GM12878 (cell line): ENCODE measurements around the gene ARHGAP6. TPM values are rescaled to one million over a fixed set of nuclear protein-coding genes. Genes with fewer than 3 reads are reported as not detected.

ENCODE experiments used
- ATAC-seq: fragments of 200-7000 bp; cut with Tn5 transposase; 3 replicates; pipeline ENCODE4 v1.9.1; 2020; ENCODE audit warnings: mild to moderate bottlenecking, moderate library complexity
- BruUV-seq: library from RNA; stranded (reverse); fragments of 400-500 nt; replicated peaks from 2 replicates; lab custom pipeline; 2021; lab: Mats Ljungman, UMichigan
- CTCF ChIA-PET: fragments of 300-600 bp; sonication (Branson Sonifier 250); formaldehyde crosslinking; extraction: SDS; loops from one replicate; lab custom pipeline; 2021; ENCODE audit warnings: inconsistent platforms; lab: Yijun Ruan, JAX
- POLR2A ChIA-PET: fragments of 350-600 bp; formaldehyde crosslinking; extraction: SDS; loops from one replicate; lab custom pipeline; 2021; ENCODE audit warnings: inconsistent platforms; lab: Charles Lee
- RAD21 ChIA-PET: fragments of 300-600 bp; sonication (Branson Sonifier 250); formaldehyde crosslinking; loops from one replicate; lab custom pipeline; 2023; ENCODE audit warnings: antibody characterized with exemption; ENCODE audit not compliant: unreplicated experiment; lab: Charles Lee
- SMC1A ChIA-PET: fragments of 300-600 bp; sonication (Branson Sonifier 250); formaldehyde crosslinking; loops from one replicate; lab custom pipeline; 2023; ENCODE audit not compliant: unreplicated experiment, uncharacterized antibody; lab: Charles Lee
- DNase-seq: peaks from one replicate; pipeline ENCODE4 v3.0.0-alpha.2; 2011; ENCODE audit warnings: low read depth, low spot score
- FAIRE-seq: peaks from 3 replicates; lab custom pipeline; 2011; peaks lifted over from hg19 to GRCh38; lab: Jason Lieb, UNC
- H2AFZ ChIP-seq: 2 replicates; pipeline ENCODE4 v1.6.0; 2011; ENCODE audit warnings: low read depth, low read length, control low read depth; ENCODE audit not compliant: control insufficient read depth
- H3K27ac ChIP-seq: 2 replicates; pipeline ENCODE4 v1.5.1; 2011; ENCODE audit warnings: control low read depth; ENCODE audit not compliant: control insufficient read depth, insufficient read depth
- H3K27me3 ChIP-seq, 2 experiments: replicated peaks in 1 of 2; 2 replicates each; pipeline versions ENCODE4 v1.6.0 to v1.6.1; 2011; ENCODE audit warnings: low read length in 1 of 2; ENCODE audit not compliant: control insufficient read depth in 2 of 2, insufficient read depth in 2 of 2
- H3K36me3 ChIP-seq, 2 experiments: 2 replicates each; pipeline ENCODE4 v1.5.1; 2011; ENCODE audit warnings: low read length in 1 of 2; ENCODE audit not compliant: control insufficient read depth in 2 of 2, insufficient read depth in 2 of 2
- H3K4me1 ChIP-seq: 2 replicates; pipeline ENCODE4 v1.6.1; 2011; ENCODE audit warnings: mild to moderate bottlenecking, low read length, moderate library complexity, mixed read lengths; ENCODE audit not compliant: control insufficient read depth, insufficient read depth
- H3K4me2 ChIP-seq: 2 replicates; pipeline ENCODE4 v1.6.0; 2011; ENCODE audit warnings: control low read depth; ENCODE audit not compliant: control insufficient read depth, insufficient read depth
- H3K4me3 ChIP-seq: fragments of 200-600 bp; sonication (generic); 2 replicates; pipeline ENCODE4 v1.5.1; 2016
- H3K79me2 ChIP-seq: 2 replicates; pipeline ENCODE4 v1.6.0; 2011; ENCODE audit warnings: low read length; ENCODE audit not compliant: control insufficient read depth, insufficient read depth
- H3K9ac ChIP-seq: 2 replicates; pipeline ENCODE4 v1.8.0; 2011; ENCODE audit warnings: low read length, control low read depth, mixed read lengths; ENCODE audit not compliant: control insufficient read depth, insufficient read depth
- H3K9me3 ChIP-seq: replicated peaks from 3 replicates; pipeline ENCODE4 v1.5.1; 2011; ENCODE audit warnings: mild to moderate bottlenecking, low read length; ENCODE audit not compliant: control insufficient read depth, insufficient read depth
- H4K20me1 ChIP-seq: 2 replicates; pipeline ENCODE4 v1.6.0; 2011; ENCODE audit not compliant: control insufficient read depth, insufficient read depth
- CHD4 ChIP-seq: fragments of 200-600 bp; sonication (generic); IDR thresholded peaks from 2 replicates; pipeline ENCODE4 v1.6.1; 2016; ENCODE audit warnings: mild to moderate bottlenecking
- IRF3 ChIP-seq: fragments of 450-650 bp; IDR thresholded peaks from 2 replicates; pipeline ENCODE4 v1.6.1; 2014; ENCODE audit warnings: mild to moderate bottlenecking
- RCOR1 ChIP-seq: conservative IDR thresholded peaks from 2 replicates; pipeline ENCODE4 v1.6.1; 2012; ENCODE audit warnings: low read depth, low read length, improper control_type of control experiment
- SPI1 ChIP-seq: IDR thresholded peaks from 2 replicates; pipeline ENCODE4 v1.6.1; 2011; ENCODE audit warnings: low read depth, mild to moderate bottlenecking, low read length, moderate library complexity, borderline replicate concordance; ENCODE audit not compliant: insufficient read depth
- TCF12 ChIP-seq: IDR thresholded peaks from 2 replicates; pipeline ENCODE4 v1.6.1; 2011; ENCODE audit warnings: low read depth, mild to moderate bottlenecking, low read length
- WGBS: methylation state at CpG from one replicate; pipeline ENCODE4 v1.1.6; 2016; ENCODE audit warnings: low lambda C conversion rate; ENCODE audit not compliant: insufficient replicate concordance, insufficient coverage; ENCODE audit errors: missing lambda C conversion rate; 5-methylcytosine and 5-hydroxymethylcytosine counted together
- in situ Hi-C: fragments of 300-500 bp; cut with MboI; formaldehyde crosslinking; loops from 9 replicates; pipeline ENCODE4 v1.14.3; 2018; ENCODE audit warnings: mixed read lengths
- intact Hi-C: fragments of 100-400 bp; cut with micrococcal nuclease; formaldehyde crosslinking; loops from one replicate; pipeline ENCODE4 v1.14.2; 2022; ENCODE audit not compliant: unreplicated experiment
- polyA plus RNA-seq, 11 experiments: library from polyadenylated mRNA; depleted of rRNA in 4 of 11; unstranded in 6 of 11; stranded (reverse) in 5 of 11; fragments of >200 nt; fragmentation: Nextera tagmentation in 4 of 11; fragmentation: Illumina TruSeq in 1 of 11; extraction: Ambion mirVana in 4 of 11; extraction: Trizol in 1 of 11; gene quantifications; 1 replicate in 1 of 11; 2 replicates in 10 of 11; pipeline versions ENCODE4 v1.2.1 to v1.2.3, GENCODE V29; 2011 to 2016; ENCODE audit warnings: inconsistent platforms in 2 of 11, missing spikeins in 2 of 11, low read depth in 1 of 11
- total RNA-seq, 4 experiments: library from RNA; depleted of rRNA in 3 of 4; stranded (reverse); fragments of >200 nt in 3 of 4; fragmentation: Illumina TruSeq in 1 of 4; extraction: Trizol in 1 of 4; gene quantifications; 2 replicates each; pipeline versions ENCODE4 v1.2.1 to v1.2.3, GENCODE V29; 2013 to 2021
- TF ChIP-seq, protein P1 (sequence below): fragments of 450-650 bp; IDR thresholded peaks from 2 replicates; pipeline ENCODE4 v1.6.1; 2016; ENCODE audit warnings: mild to moderate bottlenecking

Gene ARHGAP6
- total and polyA plus RNA-seq, 10 of the 15 experiments (the other 5 are each of a cell fraction or from before 2014, with no cell fraction given), result 0.20 to 1.8 (median 0.76) TPM

GRCh38 chrX:11611965-11612364, 53.8 kb downstream of the ARHGAP6 start:
- H3K4me3 ChIP-seq, result no peak overlapping the region
- no peaks in the 10 kb centered on the region for H3K36me3 ChIP-seq
- ChIA-PET RAD21 (interaction anchor here (0.9 kb wide), 1 partner anchor 139 kb away, joined by 3 read pairs; no protein-coding TSS in a partner anchor), POLR2A (interaction anchor here (1.0 kb wide), 1 partner anchor 29 kb away, joined by 6 read pairs; no protein-coding TSS in a partner anchor), SMC1A (interaction anchor here (0.7 to 3.2 kb wide), 5 partner anchors 9 to 145 kb away, joined by 3 to 17 read pairs (median 4); no protein-coding TSS in a partner anchor), CTCF (interaction anchor here (0.6 to 1.5 kb wide), 5 partner anchors 9 to 438 kb away, joined by 3 to 4 read pairs (median 4); no protein-coding TSS in a partner anchor)
- BruUV-seq, result no TSS peak
- peaks cover 10% of the 10 kb centered on the region for H3K4me1 ChIP-seq
- intact Hi-C loops (no loop called here), in situ Hi-C loops (no loop called here)
- no peak for TF ChIP-seq CHD4
- no peak for TF ChIP-seq IRF3
- TF ChIP-seq TCF12, result 0 out of 2 replicates have a peak, but pooled peaks have one; percentile 11
- TF ChIP-seq SPI1, result peak; percentile 78
- TF ChIP-seq, protein P1, sequence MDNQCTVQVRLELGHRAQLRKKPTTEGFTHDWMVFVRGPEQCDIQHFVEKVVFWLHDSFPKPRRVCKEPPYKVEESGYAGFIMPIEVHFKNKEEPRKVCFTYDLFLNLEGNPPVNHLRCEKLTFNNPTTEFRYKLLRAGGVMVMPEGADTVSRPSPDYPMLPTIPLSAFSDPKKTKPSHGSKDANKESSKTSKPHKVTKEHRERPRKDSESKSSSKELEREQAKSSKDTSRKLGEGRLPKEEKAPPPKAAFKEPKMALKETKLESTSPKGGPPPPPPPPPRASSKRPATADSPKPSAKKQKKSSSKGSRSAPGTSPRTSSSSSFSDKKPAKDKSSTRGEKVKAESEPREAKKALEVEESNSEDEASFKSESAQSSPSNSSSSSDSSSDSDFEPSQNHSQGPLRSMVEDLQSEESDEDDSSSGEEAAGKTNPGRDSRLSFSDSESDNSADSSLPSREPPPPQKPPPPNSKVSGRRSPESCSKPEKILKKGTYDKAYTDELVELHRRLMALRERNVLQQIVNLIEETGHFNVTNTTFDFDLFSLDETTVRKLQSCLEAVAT, result no peak
- TF ChIP-seq RCOR1, result no peak
- H3K27ac ChIP-seq, result no peak overlapping the region
- DNase-seq, result no peak
- 0% methylated on average over 1 of the region's 1 CpG for WGBS
- peak; percentile 56 for ATAC-seq
- H4K20me1 ChIP-seq, result no peaks in the 10 kb centered on the region
- H3K27me3 ChIP-seq, result no peaks in the 10 kb centered on the region
- H3K9me3 ChIP-seq, result peaks cover 2% of the 10 kb centered on the region
- no peak overlapping the region for H3K4me2 ChIP-seq
- H2AFZ ChIP-seq, result peak overlapping the region; percentile 18
- no peaks in the 10 kb centered on the region for H3K79me2 ChIP-seq
- no peak overlapping the region for H3K9ac ChIP-seq
- no peak for FAIRE-seq
